K562 (cell line): ENCODE results near the gene STMND1.
A peak's percentile ranks its signal among the peaks of the same experiment; 100 is the strongest.

Source experiments
- BHLHE40 ChIP-seq: IDR thresholded peaks from 2 replicates; pipeline ENCODE4 v1.6.1; 2011; ENCODE audit warnings: low read length, improper control_type of control experiment
- CREM ChIP-seq: IDR thresholded peaks from 2 replicates; pipeline ENCODE4 v1.6.1; 2014; ENCODE audit warnings: antibody characterized with exemption, low read depth
- DNMT1 ChIP-seq: fragments of 450-650 bp; IDR thresholded peaks from 2 replicates; pipeline ENCODE4 v1.6.1; 2016; ENCODE audit warnings: antibody characterized with exemption, mild to moderate bottlenecking
- MTF1 ChIP-seq: fragments of 250-450 bp; sonication (Bioruptor Pico); IDR thresholded peaks from 2 replicates; pipeline ENCODE4 v1.9.0; 2021; ENCODE audit warnings: moderate library complexity, mild to moderate bottlenecking, inconsistent platforms, borderline replicate concordance
- ZNF121 ChIP-seq: sonication (generic); formaldehyde crosslinking; conservative IDR thresholded peaks from 2 replicates; pipeline ENCODE4 v1.8.0; 2022; ENCODE audit warnings: missing genetic modification reagents
- ZNF274 ChIP-seq: IDR thresholded peaks from 2 replicates; pipeline ENCODE4 v1.6.1; 2011; ENCODE audit warnings: low read depth, mild to moderate bottlenecking, low read length, moderate library complexity, borderline replicate concordance
- TF ChIP-seq, protein P1 (sequence below): sonication (generic); formaldehyde crosslinking; IDR thresholded peaks from 2 replicates; pipeline ENCODE4 v1.8.1; 2023; ENCODE audit warnings: mild to moderate bottlenecking, missing genetic modification reagents
- TF ChIP-seq, protein P2 (sequence below), 3 experiments: IDR thresholded peaks in 2 of 3; conservative IDR thresholded peaks in 1 of 3; 2 replicates each; pipeline ENCODE4 v1.5.1; 2011 to 2012; ENCODE audit warnings: low read length in 3 of 3, mild to moderate bottlenecking in 3 of 3, control low read depth in 2 of 3, improper control_type of control experiment in 1 of 3, inconsistent platforms in 1 of 3, low read depth in 1 of 3, mixed read lengths in 1 of 3, moderate library complexity in 1 of 3; ENCODE audit not compliant: insufficient read depth in 2 of 3

DNA sequence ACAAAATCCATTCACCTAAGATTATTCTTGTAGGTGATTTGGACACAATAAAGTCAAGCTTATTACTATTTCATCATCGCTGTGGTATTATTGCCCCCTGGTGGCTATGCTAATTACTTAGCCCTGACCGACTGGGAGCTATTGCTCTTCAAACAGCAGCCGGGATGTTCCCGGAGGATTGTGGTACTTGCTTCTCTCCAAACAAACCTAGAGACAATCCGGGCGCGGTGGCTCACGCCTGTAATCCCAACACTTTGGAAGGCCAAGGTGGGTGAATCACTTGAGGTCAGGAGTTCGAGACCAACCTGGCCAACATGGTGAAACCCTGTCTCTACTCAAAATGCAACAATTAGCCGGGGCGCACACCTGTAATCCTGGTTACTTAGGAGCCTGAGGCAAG, 15.4 kb upstream of the STMND1 start:
- TF ChIP-seq MTF1 (CRISPR knock-in tag) (no peak), BHLHE40 (no peak), DNMT1 (no peak), ZNF121 (no peak), ZNF274 (no peak), CREM (no peak)
- TF ChIP-seq, protein P1, sequence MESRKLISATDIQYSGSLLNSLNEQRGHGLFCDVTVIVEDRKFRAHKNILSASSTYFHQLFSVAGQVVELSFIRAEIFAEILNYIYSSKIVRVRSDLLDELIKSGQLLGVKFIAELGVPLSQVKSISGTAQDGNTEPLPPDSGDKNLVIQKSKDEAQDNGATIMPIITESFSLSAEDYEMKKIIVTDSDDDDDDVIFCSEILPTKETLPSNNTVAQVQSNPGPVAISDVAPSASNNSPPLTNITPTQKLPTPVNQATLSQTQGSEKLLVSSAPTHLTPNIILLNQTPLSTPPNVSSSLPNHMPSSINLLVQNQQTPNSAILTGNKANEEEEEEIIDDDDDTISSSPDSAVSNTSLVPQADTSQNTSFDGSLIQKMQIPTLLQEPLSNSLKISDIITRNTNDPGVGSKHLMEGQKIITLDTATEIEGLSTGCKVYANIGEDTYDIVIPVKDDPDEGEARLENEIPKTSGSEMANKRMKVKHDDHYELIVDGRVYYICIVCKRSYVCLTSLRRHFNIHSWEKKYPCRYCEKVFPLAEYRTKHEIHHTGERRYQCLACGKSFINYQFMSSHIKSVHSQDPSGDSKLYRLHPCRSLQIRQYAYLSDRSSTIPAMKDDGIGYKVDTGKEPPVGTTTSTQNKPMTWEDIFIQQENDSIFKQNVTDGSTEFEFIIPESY (CRISPR knock-in tag): no peak
- TF ChIP-seq, protein P2, sequence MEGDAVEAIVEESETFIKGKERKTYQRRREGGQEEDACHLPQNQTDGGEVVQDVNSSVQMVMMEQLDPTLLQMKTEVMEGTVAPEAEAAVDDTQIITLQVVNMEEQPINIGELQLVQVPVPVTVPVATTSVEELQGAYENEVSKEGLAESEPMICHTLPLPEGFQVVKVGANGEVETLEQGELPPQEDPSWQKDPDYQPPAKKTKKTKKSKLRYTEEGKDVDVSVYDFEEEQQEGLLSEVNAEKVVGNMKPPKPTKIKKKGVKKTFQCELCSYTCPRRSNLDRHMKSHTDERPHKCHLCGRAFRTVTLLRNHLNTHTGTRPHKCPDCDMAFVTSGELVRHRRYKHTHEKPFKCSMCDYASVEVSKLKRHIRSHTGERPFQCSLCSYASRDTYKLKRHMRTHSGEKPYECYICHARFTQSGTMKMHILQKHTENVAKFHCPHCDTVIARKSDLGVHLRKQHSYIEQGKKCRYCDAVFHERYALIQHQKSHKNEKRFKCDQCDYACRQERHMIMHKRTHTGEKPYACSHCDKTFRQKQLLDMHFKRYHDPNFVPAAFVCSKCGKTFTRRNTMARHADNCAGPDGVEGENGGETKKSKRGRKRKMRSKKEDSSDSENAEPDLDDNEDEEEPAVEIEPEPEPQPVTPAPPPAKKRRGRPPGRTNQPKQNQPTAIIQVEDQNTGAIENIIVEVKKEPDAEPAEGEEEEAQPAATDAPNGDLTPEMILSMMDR (IDR thresholded peaks at IDR 0.05 in 2 of 3, conservative IDR thresholded peaks at IDR 0.05 in 1 of 3; ENCODE audit: insufficient read depth in 2 of 3, low read depth in 1 of 3, low read length in 3 of 3): peak; percentile 50 to 73 (median 63)
